ENCODE data around the gene PRIM2.
"Not testable (repeated sequence)": the region's sequence is repeated elsewhere in the genome, so short reads cannot be mapped to it uniquely, and the experiment has no call there.

PRIM2 gene

GRCh38 chr6:57310095-57310816 lies 7.2 kb upstream of the PRIM2 start:
- DNase-seq = peak; percentile 49

DNA sequence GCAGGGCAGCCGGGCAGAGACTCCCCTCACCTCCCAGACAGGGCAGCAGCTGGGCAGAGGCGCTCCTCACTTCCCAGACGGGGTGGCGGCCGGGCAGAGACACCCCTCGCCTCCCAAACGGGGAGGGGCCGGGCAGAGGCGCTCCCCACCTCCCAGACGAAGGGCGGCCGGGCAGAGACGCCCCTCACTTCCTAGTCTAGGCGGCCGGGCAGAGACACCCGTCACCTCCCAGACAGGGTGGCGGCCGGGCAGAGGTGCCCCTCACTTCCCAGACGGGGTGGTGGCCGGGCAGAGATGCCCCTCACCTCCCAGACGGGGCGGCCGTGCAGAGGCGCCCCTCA lies 6.6 kb upstream of the PRIM2 start:
- no peak for DNase-seq

DNA sequence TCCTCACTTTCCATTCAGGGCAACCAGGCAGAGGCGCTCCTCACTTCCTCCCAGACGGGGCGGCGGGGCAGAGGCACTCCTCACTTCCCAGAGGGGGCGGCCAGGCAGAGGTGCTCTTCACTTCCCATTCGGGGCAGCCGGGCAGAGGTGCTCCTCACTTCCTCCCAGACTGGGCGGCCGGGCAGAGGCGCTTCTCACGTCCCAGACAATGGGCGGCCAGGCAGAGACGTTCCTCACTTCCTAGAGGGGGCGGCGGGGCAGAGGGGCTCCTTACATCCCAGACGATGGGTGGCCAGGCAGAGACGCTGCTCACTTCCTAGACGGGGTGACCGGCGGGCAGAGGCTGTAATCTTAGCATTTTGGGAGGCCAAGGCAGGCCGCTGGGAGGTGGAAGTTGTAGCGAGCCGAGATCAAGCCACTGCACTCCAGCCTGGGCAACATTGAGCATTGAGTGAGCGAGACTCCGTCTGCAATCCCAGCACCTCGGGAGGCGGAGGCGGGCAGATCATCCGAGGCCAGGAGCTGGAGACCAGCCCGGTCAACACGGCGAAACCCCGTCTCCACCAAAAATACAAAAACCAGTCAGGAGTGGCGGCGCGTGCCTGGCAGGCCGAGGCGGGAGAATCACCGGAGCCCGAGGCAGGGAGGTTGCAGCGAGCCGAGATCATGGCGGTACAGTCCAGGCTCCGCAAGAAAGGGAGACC lies 6.0 kb upstream of the PRIM2 start:
- not testable (repeated sequence) for DNase-seq

GRCh38 chr6:57312004-57312345 lies 5.5 kb upstream of the PRIM2 start:
- DNase-seq = no peak

- peak; percentile 7 for DNase-seq
Observed at GRCh38 chr6:57313009-57313408, 4.4 kb upstream of the PRIM2 start.

DNA sequence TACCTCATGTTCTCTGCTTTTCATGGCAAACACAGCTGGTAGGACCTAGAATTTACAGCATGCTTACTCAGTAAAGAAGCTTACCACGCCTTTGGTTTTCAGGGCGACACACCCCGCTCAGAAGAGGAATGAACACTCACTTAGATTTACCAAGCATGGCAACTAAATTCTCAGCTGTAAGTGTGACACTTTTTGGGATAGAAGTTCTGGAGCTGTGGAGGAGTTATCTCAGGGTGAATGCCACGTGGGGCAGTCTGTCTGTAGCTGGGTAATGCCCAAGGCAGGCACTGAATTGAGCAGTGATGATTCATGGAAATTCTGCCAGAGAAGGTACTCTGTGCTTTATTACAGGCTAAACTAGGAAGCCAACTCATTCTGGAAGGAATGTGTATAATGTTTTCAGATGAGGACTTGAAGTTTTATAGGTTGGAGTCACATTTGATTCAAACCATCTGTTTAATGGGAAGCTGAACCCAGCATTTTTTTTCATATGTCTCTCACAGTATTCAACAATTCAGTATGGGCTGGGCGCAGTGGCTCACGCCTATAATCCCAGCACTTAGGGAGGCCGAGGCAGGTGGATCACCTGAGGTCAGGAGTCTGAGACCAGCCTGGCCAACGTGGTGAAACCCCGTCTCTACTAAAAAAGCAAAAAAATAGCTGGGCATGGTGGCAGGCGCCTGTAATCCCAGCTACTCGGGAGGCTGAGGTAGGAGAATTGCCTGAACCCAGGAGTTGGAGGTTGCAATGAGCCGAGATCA lies 3.5 kb upstream of the PRIM2 start:
- DNase-seq = peak; percentile 99

- no peak for DNase-seq
Observed at GRCh38 chr6:57315111-57315510, 2.3 kb upstream of the PRIM2 start.

GRCh38 chr6:57315851-57316250 lies 1.6 kb upstream of the PRIM2 start:
- no peak for DNase-seq

- peak; percentile 92 for DNase-seq
Observed at GRCh38 chr6:57316581-57317059, 810 bp upstream of the PRIM2 start.

DNA sequence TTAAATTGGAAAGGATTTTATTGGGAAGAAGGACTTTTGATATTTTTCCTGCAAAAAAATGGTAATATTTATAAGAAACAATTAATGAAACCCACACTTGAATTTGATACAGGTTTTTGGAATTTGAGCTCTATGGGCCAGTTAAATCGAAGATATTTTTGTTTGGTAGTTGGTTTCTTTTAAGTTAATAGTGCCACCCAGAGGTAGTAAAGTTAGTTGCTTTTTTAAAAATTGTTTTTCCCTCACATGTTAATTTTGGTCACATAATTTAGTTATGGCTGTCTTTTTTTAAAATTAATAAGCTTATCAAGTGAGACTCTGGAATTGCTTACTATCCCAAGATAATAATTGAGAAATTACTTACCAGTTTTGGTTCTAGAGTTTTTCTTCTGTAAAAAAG lies 7.1 kb downstream of the PRIM2 start:
- peak; percentile 60 for DNase-seq

GRCh38 chr6:57327311-57327710 lies 9.9 kb downstream of the PRIM2 start:
- no peak for DNase-seq

DNA sequence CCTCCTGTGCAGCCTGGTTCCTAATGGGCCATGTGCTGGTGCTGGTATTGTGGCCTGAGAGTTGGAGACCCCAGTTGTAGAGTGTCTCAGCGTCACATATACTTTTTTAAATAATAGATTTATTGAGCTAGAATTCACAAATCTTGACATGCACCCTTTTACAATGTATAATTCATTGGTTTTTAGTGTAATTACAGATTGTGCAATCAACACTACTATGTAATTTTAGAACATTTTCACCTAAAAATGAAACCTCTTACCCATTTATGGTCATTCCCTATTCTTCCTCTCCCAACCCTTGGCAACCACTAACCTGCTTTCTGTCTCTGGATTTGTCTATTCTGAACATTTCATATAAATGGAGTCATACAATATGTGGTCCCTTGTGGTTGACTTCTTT lies 10.6 kb downstream of the PRIM2 start:
- DNase-seq = no peak

- DNase-seq = no peak
Observed at GRCh38 chr6:57329933-57330332, 12.5 kb downstream of the PRIM2 start.

DNA sequence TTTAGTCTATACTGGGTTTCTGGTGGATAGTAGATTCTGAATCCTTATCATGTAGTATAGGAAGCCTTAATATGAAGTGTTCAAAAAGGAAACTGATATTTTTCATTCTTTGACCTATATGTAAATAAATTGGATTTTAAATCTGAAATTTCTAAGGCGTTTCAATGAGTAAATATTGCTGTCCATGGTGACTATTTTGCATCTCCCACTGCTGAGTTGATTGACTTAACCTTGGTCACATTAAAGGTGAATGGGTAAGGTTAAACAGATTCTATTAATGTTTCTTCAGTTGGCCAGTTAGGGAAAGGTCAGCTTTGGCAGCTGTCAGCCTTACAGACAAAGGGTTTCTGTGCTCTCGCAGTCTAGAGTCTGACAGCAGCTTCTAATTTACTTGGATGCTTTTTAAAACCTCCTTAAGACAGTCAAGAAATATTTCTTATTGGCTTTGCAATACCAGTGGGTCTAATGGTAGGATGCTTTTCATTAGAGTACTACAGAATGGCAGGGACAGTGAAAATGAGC lies 24.8 kb downstream of the PRIM2 start:
- no peak for DNase-seq

DNA sequence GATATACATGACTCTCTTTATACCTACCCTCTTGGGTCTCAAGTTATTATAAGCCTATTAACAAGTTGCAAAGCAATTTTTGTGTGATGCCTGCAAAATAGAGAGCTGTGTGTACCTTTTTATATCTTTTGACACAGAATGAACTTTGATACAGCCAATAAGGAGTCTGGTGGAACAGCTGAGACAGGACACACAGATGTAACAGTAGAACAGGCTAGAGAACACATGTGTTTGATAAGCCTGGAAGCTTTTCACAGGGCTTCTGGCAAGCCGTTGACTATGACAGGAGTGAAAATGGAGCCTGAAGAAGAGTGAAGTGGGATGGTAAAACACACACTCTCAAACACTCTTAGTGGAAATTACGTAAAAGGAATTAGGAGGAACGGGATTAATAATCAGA lies 25.9 kb downstream of the PRIM2 start:
- not testable (repeated sequence) for DNase-seq

GRCh38 chr6:57346715-57347114 lies 29.3 kb downstream of the PRIM2 start:
- DNase-seq = not testable (repeated sequence)

GRCh38 chr6:57347597-57347996 lies 30.2 kb downstream of the PRIM2 start:
- not testable (repeated sequence) for DNase-seq

- DNase-seq = not testable (repeated sequence)
Observed at GRCh38 chr6:57350443-57350842, 33.0 kb downstream of the PRIM2 start.

DNA sequence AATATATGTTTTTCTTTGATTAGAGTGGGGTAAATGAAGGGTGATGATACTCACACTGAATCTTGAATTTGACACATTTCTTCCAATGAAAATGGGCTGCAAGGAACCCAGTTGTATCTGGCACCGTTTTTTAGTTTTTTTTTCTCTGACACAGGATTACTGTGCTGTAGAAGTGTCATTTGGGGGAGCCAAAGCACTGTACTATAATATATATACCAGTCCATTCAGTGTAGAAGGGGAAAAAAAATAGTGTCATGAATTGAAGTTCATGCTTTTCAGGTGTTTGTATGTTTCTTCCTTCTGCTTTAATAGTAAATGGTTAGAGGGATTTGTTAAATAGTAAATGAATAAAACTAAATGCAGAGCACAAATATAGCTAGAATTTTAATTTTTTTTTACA lies 35.2 kb downstream of the PRIM2 start:
- not testable (repeated sequence) for DNase-seq

DNA sequence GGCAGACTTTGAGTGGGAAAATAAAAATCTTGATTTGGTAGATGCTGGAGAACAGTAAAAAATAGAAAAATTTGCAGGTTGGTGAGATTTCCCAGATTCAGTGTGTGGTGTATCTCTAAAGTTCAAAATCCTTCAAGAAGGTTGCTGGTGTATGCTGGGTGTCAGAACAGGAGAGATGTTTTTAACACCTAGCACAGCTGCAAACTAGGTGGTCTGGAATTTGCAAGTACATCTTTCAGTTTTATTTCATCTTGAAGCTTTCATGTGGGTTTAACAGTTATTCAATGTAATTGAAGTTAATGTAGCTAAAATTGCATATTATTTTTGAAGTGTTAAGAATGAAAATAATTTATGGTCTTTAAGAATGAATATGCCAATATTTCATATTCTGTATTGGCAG lies 40.9 kb downstream of the PRIM2 start:
- not testable (repeated sequence) for DNase-seq

DNA sequence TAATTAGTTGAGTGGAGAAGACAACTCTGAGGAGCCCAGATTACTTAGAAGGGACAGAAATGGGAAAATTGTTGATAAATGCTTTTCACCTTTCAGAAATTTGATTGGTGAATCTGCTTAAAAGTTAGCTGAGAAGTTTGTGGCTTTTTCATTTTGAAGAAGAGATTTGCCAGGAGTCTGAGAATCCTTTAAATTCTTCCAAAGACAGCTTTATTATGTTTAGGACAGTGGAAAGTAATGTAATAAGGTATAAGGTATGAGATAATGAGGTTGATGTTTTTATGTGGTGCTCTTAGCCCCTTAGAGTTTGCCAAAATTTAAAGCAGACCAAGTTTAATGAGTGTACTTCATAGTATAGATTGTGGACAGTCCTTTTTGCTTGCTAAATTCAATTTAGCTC lies 42.3 kb downstream of the PRIM2 start:
- not testable (repeated sequence) for DNase-seq

DNA sequence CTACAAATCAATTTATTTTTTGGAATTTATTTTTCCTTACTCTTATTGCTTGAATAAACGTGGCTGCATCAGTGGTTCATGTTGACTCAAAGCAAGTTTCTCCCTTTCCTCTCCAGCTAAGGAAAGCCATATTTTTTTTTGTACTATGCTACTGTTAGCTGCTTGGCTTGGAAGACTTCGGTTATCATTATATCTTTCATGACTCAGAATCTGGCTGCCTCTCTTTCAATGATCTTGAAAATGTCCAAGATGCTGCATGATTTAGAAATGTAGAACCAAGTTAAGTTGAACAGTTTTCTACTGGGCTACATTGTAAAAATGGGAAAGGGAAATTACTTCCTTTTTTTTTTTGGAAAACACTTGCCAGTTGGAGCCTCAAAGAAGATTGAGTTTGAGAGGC lies 44.9 kb downstream of the PRIM2 start:
- not testable (repeated sequence) for DNase-seq

DNA sequence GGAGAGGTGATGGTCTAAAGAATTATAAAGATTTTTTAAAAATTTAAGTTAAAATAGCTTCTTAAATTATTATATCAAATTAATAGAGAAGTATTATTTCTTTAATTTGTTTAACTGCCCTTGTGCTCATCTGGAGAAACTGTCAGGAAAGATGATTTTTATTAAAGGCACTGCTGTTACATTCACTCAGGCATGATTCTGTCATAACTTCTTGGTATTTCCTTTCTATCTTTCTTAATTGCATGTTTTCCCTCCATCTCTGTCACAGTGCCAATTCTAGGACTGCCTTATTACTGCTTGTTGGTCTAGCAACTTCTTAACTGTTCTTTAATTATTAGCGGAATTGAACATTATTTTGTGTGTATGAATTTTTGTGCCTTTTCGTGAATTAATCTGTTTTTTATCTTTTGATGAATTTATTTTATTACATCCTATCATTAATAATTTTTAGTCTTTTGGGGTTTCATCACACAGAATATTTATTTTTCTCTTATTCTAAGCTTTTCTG lies 47.7 kb downstream of the PRIM2 start:
- DNase-seq = peak; percentile 17

Measured in HCEC 1CT (cell line).